ENCODE data around the gene TMEM100.

Gene TMEM100

DNA sequence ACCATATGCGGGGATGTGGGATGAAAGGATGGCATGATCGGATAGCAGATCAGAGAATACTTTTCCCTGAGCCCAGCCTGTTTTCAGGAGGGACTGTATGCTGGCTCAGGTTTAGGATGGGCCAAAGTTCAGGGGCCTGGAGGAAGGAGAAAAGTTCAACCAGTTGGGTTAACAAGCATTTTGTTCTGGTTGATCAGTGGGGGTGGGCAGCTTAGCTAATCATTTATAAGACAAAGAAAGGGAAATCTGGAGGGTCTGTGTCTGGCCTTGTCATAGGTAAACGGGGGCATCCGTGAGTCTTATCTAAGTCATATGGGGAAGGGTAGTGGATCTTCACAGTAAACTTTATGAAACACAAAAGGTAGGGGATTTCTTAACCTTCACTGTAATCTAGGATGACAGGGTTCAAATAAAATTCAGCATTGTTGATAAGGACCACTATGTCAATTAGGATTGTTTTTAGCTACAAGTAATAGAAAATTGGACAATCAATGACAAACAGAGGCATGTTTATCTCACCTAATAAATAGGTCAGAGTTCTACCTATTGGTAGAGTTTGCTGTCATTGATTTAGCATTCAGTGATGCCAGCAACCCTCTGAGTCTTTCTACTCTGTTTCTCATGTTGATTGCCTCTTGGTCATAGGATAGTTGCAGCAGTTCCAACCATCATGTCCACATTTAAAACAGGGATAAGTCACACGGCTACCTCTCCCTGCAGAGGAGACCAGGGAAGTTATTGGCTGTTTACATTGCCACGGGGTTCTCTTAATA, 39.6 kb upstream of the TMEM100 start:
- H3K9me3 ChIP-seq (replicated peaks in 1 of 2; ENCODE audit: control insufficient read depth in 2 of 2, insufficient read depth in 1 of 2, low read depth in 1 of 2, low read length in 2 of 2), result no peaks in the 10 kb centered on the region
- H3K4ac ChIP-seq (ENCODE audit: low read length), result no peak overlapping the region
- H3K27ac ChIP-seq (replicated peaks; ENCODE audit: low read length), result no peak overlapping the region
- no peak overlapping the region for H2BK12ac ChIP-seq (ENCODE audit: low read length)
- H3K36me3 ChIP-seq (replicated peaks in 1 of 2; ENCODE audit: control insufficient read depth in 2 of 2, insufficient read depth in 2 of 2, low read length in 2 of 2), result no peaks in the 10 kb centered on the region
- DNase-seq (ENCODE audit: low spot score), result no peak
- H3K23ac ChIP-seq (ENCODE audit: low read depth, low read length, poor library complexity), result no peak overlapping the region
- no peak overlapping the region for H3K4me2 ChIP-seq (ENCODE audit: insufficient read depth, low read length, poor library complexity, severe bottlenecking)
- H3K14ac ChIP-seq (ENCODE audit: low read length), result no peak overlapping the region
- H3K4me1 ChIP-seq (ENCODE audit: control insufficient read depth in 2 of 2, insufficient read depth in 1 of 2, low read depth in 1 of 2, low read length in 2 of 2), result no peaks in the 10 kb centered on the region
- no peak overlapping the region for H2AK5ac ChIP-seq (ENCODE audit: low read depth, low read length)
- H3K27me3 ChIP-seq (ENCODE audit: control insufficient read depth in 3 of 3, insufficient read depth in 3 of 3, low read depth in 1 of 3, low read length in 3 of 3), result no peaks in the 10 kb centered on the region
- no peak overlapping the region for H2BK120ac ChIP-seq (ENCODE audit: low read depth, low read length)
- H3K9ac ChIP-seq (ENCODE audit: low read depth, low read length, poor library complexity), result no peak overlapping the region
- H4K91ac ChIP-seq (ENCODE audit: low read depth, low read length, poor library complexity), result no peak overlapping the region
- no peak overlapping the region for H2BK5ac ChIP-seq (ENCODE audit: low read length)
- no peaks in the 10 kb centered on the region for H3K79me1 ChIP-seq (ENCODE audit: low read depth, low read length)
- no peak overlapping the region for H4K8ac ChIP-seq (ENCODE audit: low read depth, low read length)
- H3K4me3 ChIP-seq (ENCODE audit: low read length in 2 of 2), result no peak overlapping the region
- no peak overlapping the region for H3K18ac ChIP-seq (ENCODE audit: low read length)
- H2BK15ac ChIP-seq (ENCODE audit: low read length), result no peak overlapping the region
- no peak overlapping the region for H2AFZ ChIP-seq (ENCODE audit: low read length)
- no CpG with 5 or more reads among the region's 6 CpGs for WGBS, 2 donors (ENCODE audit: extremely low coverage in 2 of 2, insufficient read length in 2 of 2, insufficient replicate concordance in 1 of 2)

DNA sequence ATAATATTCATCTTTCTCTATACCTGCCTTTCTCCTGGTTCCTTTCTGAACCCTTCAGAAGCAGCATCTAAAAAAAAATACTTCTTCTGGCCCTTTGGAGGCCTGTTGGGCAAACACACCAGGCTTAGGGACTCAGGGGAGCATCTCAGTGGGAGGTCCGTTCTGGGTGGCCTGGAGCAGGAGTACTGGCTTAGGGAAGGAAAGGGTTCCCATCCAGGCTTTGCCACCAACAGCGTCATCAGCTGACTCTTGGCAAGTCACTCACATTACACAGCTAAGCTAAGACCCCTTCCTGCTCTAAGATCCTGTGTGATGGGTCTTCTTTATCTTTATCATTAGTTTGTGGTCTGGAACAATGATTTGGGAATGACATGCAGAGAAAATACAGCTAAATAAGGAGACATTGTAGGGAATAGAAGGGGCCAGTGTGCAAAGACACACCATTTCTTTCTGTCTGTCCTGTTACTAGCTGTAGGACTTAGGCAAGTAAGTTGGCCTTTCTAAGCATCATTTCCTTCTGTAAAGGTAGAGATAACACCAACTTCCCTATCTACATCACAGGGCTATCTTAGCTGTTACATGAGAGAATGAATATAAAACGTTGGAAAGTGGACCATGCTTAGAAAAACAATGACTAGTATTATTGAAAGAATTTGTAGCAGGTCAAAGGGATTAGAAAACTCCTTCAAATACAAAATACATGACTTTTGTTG, 38.1 kb upstream of the TMEM100 start:
- H3K18ac ChIP-seq (ENCODE audit: low read length), result no peak overlapping the region
- H3K27me3 ChIP-seq (ENCODE audit: control insufficient read depth in 3 of 3, insufficient read depth in 3 of 3, low read depth in 1 of 3, low read length in 3 of 3), result no peaks in the 10 kb centered on the region
- no peak overlapping the region for H3K9ac ChIP-seq (ENCODE audit: low read depth, low read length, poor library complexity)
- H3K4ac ChIP-seq (ENCODE audit: low read length), result no peak overlapping the region
- H2AFZ ChIP-seq (ENCODE audit: low read length), result no peak overlapping the region
- no peak overlapping the region for H2BK12ac ChIP-seq (ENCODE audit: low read length)
- no peak overlapping the region for H3K27ac ChIP-seq (replicated peaks; ENCODE audit: low read length)
- no peak for DNase-seq (ENCODE audit: low spot score)
- H3K4me2 ChIP-seq (ENCODE audit: insufficient read depth, low read length, poor library complexity, severe bottlenecking), result no peak overlapping the region
- no peak overlapping the region for H2BK15ac ChIP-seq (ENCODE audit: low read length)
- H3K14ac ChIP-seq (ENCODE audit: low read length), result no peak overlapping the region
- no peak overlapping the region for H3K23ac ChIP-seq (ENCODE audit: low read depth, low read length, poor library complexity)
- no peak overlapping the region for H2AK5ac ChIP-seq (ENCODE audit: low read depth, low read length)
- H3K36me3 ChIP-seq (replicated peaks in 1 of 2; ENCODE audit: control insufficient read depth in 2 of 2, insufficient read depth in 2 of 2, low read length in 2 of 2), result no peaks in the 10 kb centered on the region
- no peaks in the 10 kb centered on the region for H3K4me1 ChIP-seq (ENCODE audit: control insufficient read depth in 2 of 2, insufficient read depth in 1 of 2, low read depth in 1 of 2, low read length in 2 of 2)
- no peaks in the 10 kb centered on the region for H3K79me1 ChIP-seq (ENCODE audit: low read depth, low read length)
- H3K9me3 ChIP-seq (replicated peaks in 1 of 2; ENCODE audit: control insufficient read depth in 2 of 2, insufficient read depth in 1 of 2, low read depth in 1 of 2, low read length in 2 of 2), result no peaks in the 10 kb centered on the region
- H4K91ac ChIP-seq (ENCODE audit: low read depth, low read length, poor library complexity), result no peak overlapping the region
- WGBS, 2 donors (ENCODE audit: extremely low coverage in 2 of 2, insufficient read length in 2 of 2, insufficient replicate concordance in 1 of 2), result no CpG with 5 or more reads among the region's 3 CpGs
- H2BK5ac ChIP-seq (ENCODE audit: low read length), result no peak overlapping the region
- no peak overlapping the region for H3K4me3 ChIP-seq (ENCODE audit: low read length in 2 of 2)
- H4K8ac ChIP-seq (ENCODE audit: low read depth, low read length), result no peak overlapping the region
- no peak overlapping the region for H2BK120ac ChIP-seq (ENCODE audit: low read depth, low read length)

DNA sequence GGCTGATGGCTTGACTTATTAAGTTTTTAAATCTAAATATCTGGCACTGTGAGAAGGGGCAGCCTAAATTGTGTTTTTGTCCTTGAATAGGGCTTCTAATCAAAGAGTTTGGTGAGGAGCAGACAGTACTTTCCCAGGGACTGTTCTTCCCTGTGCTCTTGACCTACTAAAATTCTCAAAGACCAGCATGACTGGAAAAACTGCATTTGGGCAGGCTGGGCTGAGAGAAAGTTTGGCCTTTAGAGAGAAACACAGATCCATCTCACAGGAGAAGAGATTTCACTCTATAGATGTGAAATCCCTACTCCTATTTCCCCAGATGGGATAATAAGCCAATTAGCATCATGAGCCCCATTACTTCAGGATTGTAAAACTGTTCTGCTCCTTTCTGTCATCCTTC, 35.5 kb upstream of the TMEM100 start:
- Histone ChIP-seq H4K91ac (ENCODE audit: low read depth, low read length, poor library complexity) (no peak overlapping the region), H3K36me3 (replicated peaks in 1 of 2; ENCODE audit: control insufficient read depth in 2 of 2, insufficient read depth in 2 of 2, low read length in 2 of 2) (no peaks in the 10 kb centered on the region), H2BK12ac (ENCODE audit: low read length) (no peak overlapping the region), H3K4ac (ENCODE audit: low read length) (no peak overlapping the region), H2AK5ac (ENCODE audit: low read depth, low read length) (no peak overlapping the region), H3K9ac (ENCODE audit: low read depth, low read length, poor library complexity) (no peak overlapping the region), H3K4me3 (ENCODE audit: low read length in 2 of 2) (no peak overlapping the region), H3K79me1 (ENCODE audit: low read depth, low read length) (no peaks in the 10 kb centered on the region), H4K8ac (ENCODE audit: low read depth, low read length) (no peak overlapping the region), H3K14ac (ENCODE audit: low read length) (no peak overlapping the region), H3K4me1 (ENCODE audit: control insufficient read depth in 2 of 2, insufficient read depth in 1 of 2, low read depth in 1 of 2, low read length in 2 of 2) (no peaks in the 10 kb centered on the region), H2BK5ac (ENCODE audit: low read length) (no peak overlapping the region), H3K23ac (ENCODE audit: low read depth, low read length, poor library complexity) (no peak overlapping the region), H3K27ac (replicated peaks; ENCODE audit: low read length) (no peak overlapping the region), H3K9me3 (replicated peaks in 1 of 2; ENCODE audit: control insufficient read depth in 2 of 2, insufficient read depth in 1 of 2, low read depth in 1 of 2, low read length in 2 of 2) (no peaks in the 10 kb centered on the region), H2BK15ac (ENCODE audit: low read length) (no peak overlapping the region), H3K4me2 (ENCODE audit: insufficient read depth, low read length, poor library complexity, severe bottlenecking) (no peak overlapping the region), H2BK120ac (ENCODE audit: low read depth, low read length) (no peak overlapping the region), H3K18ac (ENCODE audit: low read length) (no peak overlapping the region), H3K27me3 (ENCODE audit: control insufficient read depth in 3 of 3, insufficient read depth in 3 of 3, low read depth in 1 of 3, low read length in 3 of 3) (no peaks in the 10 kb centered on the region), H2AFZ (ENCODE audit: low read length) (no peak overlapping the region)
- no peak for DNase-seq (ENCODE audit: low spot score)

DNA sequence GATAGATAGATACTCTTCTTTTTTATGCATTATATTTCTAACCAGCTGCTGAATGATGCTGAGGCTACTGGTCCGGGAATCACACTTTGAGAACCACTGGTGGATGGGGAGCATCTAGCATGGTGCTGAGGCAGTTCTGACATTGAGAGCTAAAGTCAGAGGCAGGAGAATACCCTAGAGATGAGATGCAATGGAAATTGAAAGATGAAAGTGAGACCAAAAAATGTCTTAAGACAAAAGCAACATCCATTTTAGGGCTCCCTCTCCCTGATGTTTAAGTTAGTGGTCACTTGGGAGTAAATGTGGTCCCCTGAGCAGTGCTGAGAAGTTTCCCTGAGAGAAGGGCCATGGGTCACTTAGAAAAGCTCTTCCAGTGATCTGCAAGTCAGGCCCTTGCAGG, 35.0 kb upstream of the TMEM100 start:
- no peak overlapping the region for H3K18ac ChIP-seq (ENCODE audit: low read length)
- no peak overlapping the region for H2AK5ac ChIP-seq (ENCODE audit: low read depth, low read length)
- H3K79me1 ChIP-seq (ENCODE audit: low read depth, low read length), result no peaks in the 10 kb centered on the region
- no peaks in the 10 kb centered on the region for H3K4me1 ChIP-seq (ENCODE audit: control insufficient read depth in 2 of 2, insufficient read depth in 1 of 2, low read depth in 1 of 2, low read length in 2 of 2)
- H3K4ac ChIP-seq (ENCODE audit: low read length), result no peak overlapping the region
- DNase-seq (ENCODE audit: low spot score), result no peak
- H4K8ac ChIP-seq (ENCODE audit: low read depth, low read length), result no peak overlapping the region
- no CpG with 5 or more reads among the region's 1 CpG for WGBS, 2 donors (ENCODE audit: extremely low coverage in 2 of 2, insufficient read length in 2 of 2, insufficient replicate concordance in 1 of 2)
- H3K27me3 ChIP-seq (ENCODE audit: control insufficient read depth in 3 of 3, insufficient read depth in 3 of 3, low read depth in 1 of 3, low read length in 3 of 3), result no peaks in the 10 kb centered on the region
- H2BK120ac ChIP-seq (ENCODE audit: low read depth, low read length), result no peak overlapping the region
- H3K4me3 ChIP-seq (ENCODE audit: low read length in 2 of 2), result no peak overlapping the region
- no peak overlapping the region for H4K91ac ChIP-seq (ENCODE audit: low read depth, low read length, poor library complexity)
- no peak overlapping the region for H3K14ac ChIP-seq (ENCODE audit: low read length)
- no peak overlapping the region for H2AFZ ChIP-seq (ENCODE audit: low read length)
- H2BK15ac ChIP-seq (ENCODE audit: low read length), result no peak overlapping the region
- no peak overlapping the region for H3K27ac ChIP-seq (replicated peaks; ENCODE audit: low read length)
- no peaks in the 10 kb centered on the region for H3K36me3 ChIP-seq (replicated peaks in 1 of 2; ENCODE audit: control insufficient read depth in 2 of 2, insufficient read depth in 2 of 2, low read length in 2 of 2)
- no peak overlapping the region for H2BK12ac ChIP-seq (ENCODE audit: low read length)
- H3K4me2 ChIP-seq (ENCODE audit: insufficient read depth, low read length, poor library complexity, severe bottlenecking), result no peak overlapping the region
- H3K9me3 ChIP-seq (replicated peaks in 1 of 2; ENCODE audit: control insufficient read depth in 2 of 2, insufficient read depth in 1 of 2, low read depth in 1 of 2, low read length in 2 of 2), result no peaks in the 10 kb centered on the region
- H3K9ac ChIP-seq (ENCODE audit: low read depth, low read length, poor library complexity), result no peak overlapping the region
- no peak overlapping the region for H3K23ac ChIP-seq (ENCODE audit: low read depth, low read length, poor library complexity)
- H2BK5ac ChIP-seq (ENCODE audit: low read length), result no peak overlapping the region
